ENCODE results near the gene CARNS1.

Gene CARNS1

GRCh38 chr11:67456068-67456705 is 40.7 kb downstream of the CARNS1 start:
- TF ChIP-seq, protein P1, sequence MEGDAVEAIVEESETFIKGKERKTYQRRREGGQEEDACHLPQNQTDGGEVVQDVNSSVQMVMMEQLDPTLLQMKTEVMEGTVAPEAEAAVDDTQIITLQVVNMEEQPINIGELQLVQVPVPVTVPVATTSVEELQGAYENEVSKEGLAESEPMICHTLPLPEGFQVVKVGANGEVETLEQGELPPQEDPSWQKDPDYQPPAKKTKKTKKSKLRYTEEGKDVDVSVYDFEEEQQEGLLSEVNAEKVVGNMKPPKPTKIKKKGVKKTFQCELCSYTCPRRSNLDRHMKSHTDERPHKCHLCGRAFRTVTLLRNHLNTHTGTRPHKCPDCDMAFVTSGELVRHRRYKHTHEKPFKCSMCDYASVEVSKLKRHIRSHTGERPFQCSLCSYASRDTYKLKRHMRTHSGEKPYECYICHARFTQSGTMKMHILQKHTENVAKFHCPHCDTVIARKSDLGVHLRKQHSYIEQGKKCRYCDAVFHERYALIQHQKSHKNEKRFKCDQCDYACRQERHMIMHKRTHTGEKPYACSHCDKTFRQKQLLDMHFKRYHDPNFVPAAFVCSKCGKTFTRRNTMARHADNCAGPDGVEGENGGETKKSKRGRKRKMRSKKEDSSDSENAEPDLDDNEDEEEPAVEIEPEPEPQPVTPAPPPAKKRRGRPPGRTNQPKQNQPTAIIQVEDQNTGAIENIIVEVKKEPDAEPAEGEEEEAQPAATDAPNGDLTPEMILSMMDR (IDR thresholded peaks at IDR 0.05), result no peak
- H3K4me3 ChIP-seq, result no peak overlapping the region
- H3K27ac ChIP-seq, result no peak overlapping the region
- no peak for DNase-seq (ENCODE audit: low spot score)

- H3K27ac ChIP-seq, result no peak overlapping the region
- H3K4me3 ChIP-seq, result no peak overlapping the region
- TF ChIP-seq, protein P1 (IDR thresholded peaks at IDR 0.05), result no peak
- no peak for DNase-seq (ENCODE audit: low spot score)
Measured at GRCh38 chr11:67457453-67457852, 42.0 kb downstream of the CARNS1 start.

DNA sequence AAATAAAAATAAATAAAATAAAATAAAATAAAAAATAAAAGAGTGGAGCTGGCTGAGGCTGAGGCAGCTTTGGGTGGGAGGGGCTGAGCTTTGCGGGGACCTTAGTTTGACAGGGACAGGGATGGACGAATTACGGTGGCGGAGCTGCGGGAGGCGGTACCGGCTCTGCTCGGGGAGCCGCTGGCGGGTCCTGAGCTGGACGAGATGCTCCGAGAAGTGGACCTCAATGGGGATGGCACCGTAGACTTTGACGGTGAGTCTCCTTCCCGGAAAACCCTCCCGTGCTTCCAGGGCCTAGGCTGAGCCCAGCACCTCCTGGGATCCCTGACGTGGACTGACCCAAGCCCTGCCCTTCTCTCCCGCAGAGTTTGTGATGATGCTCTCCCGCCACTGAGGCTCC is 42.8 kb downstream of the CARNS1 start:
- H3K27ac ChIP-seq, result no peak overlapping the region
- TF ChIP-seq, protein P1 (IDR thresholded peaks at IDR 0.05), result no peak
- H3K4me3 ChIP-seq, result no peak overlapping the region
- DNase-seq (ENCODE audit: low spot score), result no peak

DNA sequence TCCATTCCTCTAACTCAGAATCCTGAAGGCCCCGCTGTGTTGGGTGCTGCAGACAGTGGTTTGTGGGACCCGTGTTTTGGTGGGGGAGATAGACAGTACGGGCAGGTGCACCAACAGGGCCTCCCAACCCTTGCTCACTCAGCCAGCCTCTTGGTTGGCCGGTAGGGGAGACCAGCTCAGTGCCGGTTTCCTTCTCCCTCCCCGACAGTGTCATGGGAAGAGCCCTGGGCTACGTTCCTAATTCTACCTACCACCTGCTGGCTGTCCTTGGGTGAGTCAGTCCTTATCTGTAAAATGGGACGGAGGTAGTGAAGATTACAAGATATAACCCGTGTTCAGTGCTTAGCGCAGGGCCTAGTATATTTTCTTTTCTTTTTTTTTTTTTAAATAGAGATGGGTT is 47.7 kb downstream of the CARNS1 start:
- TF ChIP-seq, protein P1 (IDR thresholded peaks at IDR 0.05), result no peak

GRCh38 chr11:67463680-67464410 is 48.4 kb downstream of the CARNS1 start:
- peak overlapping the region; percentile 80 to 95 for H3K27ac ChIP-seq
- H3K4me3 ChIP-seq, result peak overlapping the region; percentile 83
- TF ChIP-seq, protein P1 (IDR thresholded peaks at IDR 0.05), result no peak
- peak; percentile 85 for DNase-seq (ENCODE audit: low spot score)

More for the DNA sequence above, 47.7 kb downstream of the CARNS1 start:
- Histone ChIP-seq H3K4me3 (no peak overlapping the region), H3K27ac (no peak overlapping the region)
- DNase-seq (ENCODE audit: low spot score), result no peak

DNA sequence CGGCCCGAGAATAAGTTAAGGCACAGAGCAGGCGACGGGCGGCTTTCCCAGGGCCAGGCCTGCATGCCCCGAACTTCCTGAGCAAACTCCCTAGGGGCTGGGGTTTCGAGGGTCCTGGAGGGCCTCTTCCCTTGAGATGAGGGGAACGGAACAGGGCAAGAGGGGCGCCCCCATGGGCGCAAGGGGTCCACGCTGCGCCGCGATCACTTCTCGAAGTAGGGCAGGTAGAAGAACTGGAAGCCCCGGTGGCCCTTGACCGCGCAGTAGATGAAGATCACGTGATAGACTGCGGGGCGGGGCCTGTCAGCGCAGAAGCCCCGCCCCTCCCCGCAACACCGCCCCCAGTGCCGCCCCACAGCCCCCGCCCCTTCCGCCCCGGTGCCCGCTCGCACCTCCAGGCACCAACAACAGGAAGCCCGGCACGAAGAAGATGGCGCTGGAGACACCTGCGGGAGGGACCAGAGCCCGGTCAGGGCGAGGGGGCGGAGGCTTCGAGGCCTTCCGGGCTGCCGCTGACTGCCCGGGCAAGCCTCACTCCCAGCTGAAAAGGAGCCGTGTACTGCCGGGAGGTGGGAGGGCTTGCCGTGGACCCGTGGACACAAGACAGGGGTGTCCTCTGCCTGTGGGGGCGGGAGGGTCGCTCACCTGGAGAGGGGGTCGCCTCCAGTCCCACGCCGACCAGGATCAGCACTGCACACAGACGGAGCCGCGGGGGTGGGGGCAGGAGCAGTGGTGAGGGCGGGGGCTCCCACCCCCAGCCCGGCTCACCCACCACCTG is 49.1 kb downstream of the CARNS1 start:
- peak overlapping the region; percentile 80 to 95 for H3K27ac ChIP-seq

More for the DNA sequence above, 49.1 kb downstream of the CARNS1 start:
- TF ChIP-seq, protein P1 (IDR thresholded peaks at IDR 0.05), result no peak
- DNase-seq (ENCODE audit: low spot score), result peak; percentile 85
- H3K4me3 ChIP-seq, result peak overlapping the region; percentile 83

Measured in coronary artery (tissue), 2 donors.